Measurements from ENCODE around the gene DYNC2LI1. TPM values are rescaled to one million over a fixed set of nuclear protein-coding genes. Genes with fewer than 3 reads are reported as not detected.

Gene DYNC2LI1
- total and polyA plus RNA-seq, 2 donors (not counting 1 experiment from before 2014, with no cell fraction given) = 3.8 to 11.4 TPM

- intact Hi-C loops (cut with micrococcal nuclease) = no loop called here
Measured at GRCh38 chr2:43791035-43791765, 17.4 kb downstream of the DYNC2LI1 start.

More at GRCh38 chr2:43791035-43791765, 17.4 kb downstream of the DYNC2LI1 start:
- Histone ChIP-seq H2AFZ (ENCODE audit: insufficient read depth, low read depth, low read length, poor library complexity, severe bottlenecking) (no peak overlapping the region), H3K4me3 (ENCODE audit: control extremely low read depth in 1 of 5, extremely low read depth in 1 of 5, insufficient read depth in 1 of 5, low read depth in 2 of 5, low read length in 4 of 5) (no peak overlapping the region), H3K36me3 (replicated peaks in 1 of 2; ENCODE audit: control extremely low read depth in 1 of 2, control insufficient read depth in 1 of 2, extremely low read depth in 1 of 2, insufficient read depth in 2 of 2, low read length in 1 of 2) (no peaks in the 10 kb centered on the region), H3K27me3 (replicated peaks in 1 of 4; ENCODE audit: control extremely low read depth in 1 of 4, control insufficient read depth in 3 of 4, insufficient read depth in 4 of 4, low read length in 3 of 4) (no peaks in the 10 kb centered on the region), H3K9ac (ENCODE audit: low read length) (no peak overlapping the region), H3K79me2 (ENCODE audit: control insufficient read depth, insufficient read depth, low read length) (no peaks in the 10 kb centered on the region), H3K4me1 (ENCODE audit: control insufficient read depth in 2 of 2, insufficient read depth in 2 of 2, low read length in 2 of 2) (no peaks in the 10 kb centered on the region), H3K9me3 (ENCODE audit: control extremely low read depth in 1 of 3, control insufficient read depth in 2 of 3, insufficient read depth in 1 of 3, low read length in 2 of 3) (no peaks in the 10 kb centered on the region), H3K27ac (ENCODE audit: low read length in 2 of 2) (no peak overlapping the region), H3K4me2 (replicated peaks; ENCODE audit: low read depth, low read length, poor library complexity, severe bottlenecking) (no peak overlapping the region), H4K20me1 (ENCODE audit: control insufficient read depth, insufficient read depth, low read length, poor library complexity, severe bottlenecking) (no peaks in the 10 kb centered on the region)
- TF ChIP-seq EZH2 (IDR thresholded peaks at IDR 0.05; ENCODE audit: borderline replicate concordance, insufficient read depth, low read depth, low read length, poor library complexity, severe bottlenecking) (no peak), CTCF (IDR thresholded peaks at IDR 0.05) (no peak)
- Mint-ChIP-seq H3K4me1 (no peaks in the 10 kb centered on the region), H3K27me3 (no peaks in the 10 kb centered on the region), H3K9me3 (ENCODE audit: insufficient read depth) (no peaks in the 10 kb centered on the region), H3K27ac (no peak overlapping the region), H3K4me3 (no peak overlapping the region)
- POLR2A ChIA-PET = no interaction called here
- CTCF ChIA-PET = no interaction called here
- ATAC-seq (ENCODE audit: low read depth) = no peak
- no peak for DNase-seq
- no CpG with 5 or more reads among the region's 2 CpGs for WGBS (ENCODE audit: insufficient coverage)

All from B cell (primary cell).